Measurements from ENCODE around the gene FAM171A1.
"Not testable (repeated sequence)": the region's sequence is repeated elsewhere in the genome, so short reads cannot be mapped to it uniquely, and the experiment has no call there.

The FAM171A1 gene

DNA sequence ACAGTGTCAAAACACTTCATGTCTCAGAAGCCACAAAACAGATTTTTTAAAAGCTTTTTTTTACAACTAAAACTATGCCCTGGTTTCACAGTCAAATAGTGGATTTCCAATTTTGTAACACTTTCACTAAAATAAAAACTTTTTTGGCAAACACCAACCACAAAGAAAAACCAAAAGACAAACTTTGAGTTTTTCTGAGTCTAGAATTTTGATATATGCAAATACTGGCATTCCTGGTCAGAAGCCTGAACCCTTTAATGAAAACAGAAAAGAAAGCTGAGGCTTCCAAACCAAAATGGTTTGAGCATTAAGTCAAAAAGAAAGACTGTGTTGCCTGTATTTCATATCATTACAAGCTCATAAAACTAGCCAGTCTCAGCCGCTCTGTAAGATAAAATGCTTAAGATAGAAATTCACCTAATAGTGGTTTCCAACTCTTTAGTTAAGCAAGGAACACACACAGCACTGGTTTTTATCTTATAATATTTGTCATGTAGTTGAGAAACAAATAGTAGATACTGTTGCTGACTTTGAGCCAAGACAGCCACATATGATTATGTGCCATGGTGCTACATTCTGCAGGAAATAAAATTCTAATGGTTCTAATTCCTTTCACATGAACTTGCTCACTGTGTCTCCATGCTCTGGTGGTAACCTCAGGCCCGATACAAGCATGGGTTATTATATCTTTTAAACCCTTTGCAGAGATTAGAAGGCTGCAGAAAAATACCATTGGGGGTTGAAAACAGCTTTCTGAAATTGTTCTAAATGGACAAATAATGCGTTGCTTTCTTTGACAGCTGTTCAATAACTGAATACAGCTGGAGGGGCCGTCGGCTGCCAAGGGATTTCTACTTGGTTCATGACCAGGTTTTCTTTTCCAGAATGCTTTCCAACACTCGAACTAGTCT, 49.4 kb downstream of the FAM171A1 start:
- no peak for DNase-seq (ENCODE audit: low read depth in 2 of 3, low spot score in 1 of 3)

DNA sequence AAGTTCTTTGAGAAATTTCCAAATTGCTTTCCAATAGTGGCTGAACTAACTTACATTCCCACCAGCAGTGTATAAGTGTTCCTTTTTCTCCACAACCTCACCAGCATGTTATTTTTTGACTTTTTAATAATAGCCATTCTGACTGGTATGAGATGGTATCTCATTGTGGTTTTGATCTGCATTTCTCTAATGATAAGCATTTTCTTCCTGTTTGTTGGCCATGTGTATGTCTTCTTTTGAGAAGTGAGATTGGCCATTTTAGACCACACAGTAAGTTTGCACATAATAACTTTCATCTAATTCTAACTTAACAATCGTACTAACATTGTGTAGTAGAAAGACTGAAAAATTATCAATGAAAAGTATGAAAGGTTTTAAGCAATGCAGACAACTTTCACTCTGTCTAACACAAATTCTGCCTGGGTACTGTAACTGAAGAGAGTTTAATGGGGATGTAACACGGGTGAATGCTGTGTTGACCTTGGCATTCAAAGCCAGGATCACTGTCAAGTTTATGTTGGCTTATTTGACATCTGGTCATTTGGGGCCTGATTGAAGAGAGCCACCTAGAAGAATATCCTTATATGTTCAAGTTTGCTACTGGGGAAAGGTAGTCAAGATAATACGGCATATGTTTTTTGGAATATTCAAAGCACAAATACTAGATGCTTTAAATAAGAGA, 50.4 kb downstream of the FAM171A1 start:
- no peak for DNase-seq (ENCODE audit: low read depth in 2 of 3, low spot score in 1 of 3)

DNA sequence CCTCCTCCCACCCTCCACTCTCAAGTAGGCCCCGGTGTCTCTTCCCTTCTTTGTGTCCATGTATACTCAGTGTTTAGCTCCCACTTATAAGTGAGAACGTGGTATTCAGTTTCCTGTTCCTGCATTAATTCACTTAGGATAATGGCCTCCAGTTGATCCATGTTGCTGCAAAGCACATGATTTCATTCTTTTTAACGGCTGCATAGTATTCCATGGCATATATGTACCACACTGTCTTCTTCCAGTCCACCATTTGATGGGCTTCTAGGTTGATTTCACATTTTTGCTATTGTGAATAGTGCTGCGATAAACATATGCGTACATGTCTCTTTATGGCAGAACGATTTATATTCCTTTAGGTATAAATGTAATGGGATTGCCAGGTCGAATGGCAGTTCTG, 51.0 kb downstream of the FAM171A1 start:
- no peak for DNase-seq (ENCODE audit: low read depth in 2 of 3, low spot score in 1 of 3)

DNA sequence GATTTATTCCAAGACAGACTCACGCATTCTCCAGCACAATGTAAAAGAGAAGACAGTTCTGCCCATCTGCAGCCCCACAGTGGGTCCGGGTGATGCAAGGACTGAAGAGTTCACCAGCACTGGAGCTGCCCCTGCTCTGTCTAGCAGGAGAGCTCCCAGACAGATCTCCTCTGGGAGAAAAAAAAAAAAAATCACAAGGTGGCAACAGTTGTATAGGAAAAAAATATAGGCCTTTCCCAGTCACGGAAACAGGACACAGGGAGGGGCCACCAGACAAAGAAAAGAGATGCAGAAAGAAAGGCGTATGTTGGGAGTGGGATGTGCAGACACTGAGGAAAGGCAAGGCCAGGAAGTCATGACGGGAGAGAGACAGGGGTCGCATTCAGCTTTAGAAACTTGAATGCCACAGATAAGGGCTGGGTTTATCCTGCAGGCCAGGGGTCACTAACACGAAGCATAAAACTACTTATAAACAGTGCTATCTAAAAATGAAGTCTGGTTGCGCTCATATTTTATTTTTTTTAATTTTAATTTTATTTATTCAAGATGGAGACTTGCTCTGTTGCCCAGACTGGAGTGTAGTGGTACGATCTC, 54.1 kb downstream of the FAM171A1 start:
- no peak for DNase-seq (ENCODE audit: low read depth in 2 of 3, low spot score in 1 of 3)

DNA sequence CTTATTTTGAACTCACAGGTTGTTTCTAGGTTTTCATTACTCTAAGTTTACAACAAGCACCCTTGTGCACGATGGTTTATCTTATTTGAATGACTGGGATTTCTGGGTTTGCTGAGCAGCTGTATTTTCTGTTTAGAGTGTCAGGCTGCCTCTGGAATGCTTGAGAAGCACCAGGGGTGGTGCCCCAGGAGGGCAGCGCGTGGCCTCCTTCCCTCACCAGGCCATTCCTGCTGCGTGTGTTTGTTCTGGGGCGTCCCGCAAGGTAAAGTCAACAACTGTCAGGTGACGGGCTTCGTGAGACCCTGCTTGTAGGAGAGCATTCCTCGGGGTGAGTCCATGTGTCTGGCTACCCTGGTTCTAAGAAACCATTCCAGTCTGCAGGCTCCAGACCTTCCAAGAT, 54.9 kb downstream of the FAM171A1 start:
- DNase-seq (ENCODE audit: low read depth in 2 of 3, low spot score in 1 of 3): no peak

DNA sequence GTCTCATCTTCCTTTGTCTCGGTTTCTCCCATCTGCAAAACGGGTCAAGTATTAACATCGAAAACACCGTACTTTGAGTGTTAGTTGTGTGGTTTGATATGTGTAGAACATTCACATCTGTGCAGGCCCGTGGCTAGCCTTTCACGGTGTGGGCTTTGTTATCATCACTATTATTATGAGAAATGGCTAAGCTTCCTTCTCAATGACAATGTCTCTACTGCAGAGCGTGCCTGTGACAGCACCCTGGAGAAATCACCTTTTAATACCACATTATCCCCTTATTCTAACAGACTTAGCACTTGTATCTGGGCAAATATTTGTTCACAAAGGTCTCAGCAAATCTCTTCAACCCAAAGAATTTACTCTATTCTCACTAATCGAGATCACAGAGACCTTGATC, 55.8 kb downstream of the FAM171A1 start:
- no peak for DNase-seq (ENCODE audit: low read depth in 2 of 3, low spot score in 1 of 3)

DNA sequence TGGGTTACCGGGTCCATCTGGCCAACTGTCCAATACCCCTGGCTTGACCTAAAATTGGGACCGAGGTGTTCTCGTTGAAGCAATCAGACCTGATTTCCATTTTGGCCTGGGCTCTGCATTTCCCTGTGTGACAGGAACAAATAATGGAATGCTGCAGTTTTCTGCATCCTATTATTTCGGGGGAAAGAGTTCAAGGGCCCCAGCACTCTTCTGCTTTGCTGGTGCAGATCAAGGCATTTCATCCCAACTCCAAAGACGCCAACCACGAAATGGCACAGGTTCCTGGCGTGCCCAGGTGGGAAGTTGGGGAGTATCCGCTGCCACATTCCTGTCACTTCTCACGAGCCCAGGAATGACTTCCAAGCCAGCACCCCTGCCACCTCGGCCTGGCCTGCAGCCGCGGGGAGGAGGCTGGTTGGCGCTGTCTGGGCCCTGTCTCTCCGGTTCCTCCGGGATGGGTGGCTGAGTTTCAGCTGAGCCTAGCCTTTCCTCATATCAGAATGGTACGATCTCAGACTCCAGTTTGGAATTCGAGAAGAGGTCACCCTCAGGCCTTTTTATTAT, 56.5 kb downstream of the FAM171A1 start:
- DNase-seq (ENCODE audit: low read depth in 2 of 3, low spot score in 1 of 3): no peak

DNA sequence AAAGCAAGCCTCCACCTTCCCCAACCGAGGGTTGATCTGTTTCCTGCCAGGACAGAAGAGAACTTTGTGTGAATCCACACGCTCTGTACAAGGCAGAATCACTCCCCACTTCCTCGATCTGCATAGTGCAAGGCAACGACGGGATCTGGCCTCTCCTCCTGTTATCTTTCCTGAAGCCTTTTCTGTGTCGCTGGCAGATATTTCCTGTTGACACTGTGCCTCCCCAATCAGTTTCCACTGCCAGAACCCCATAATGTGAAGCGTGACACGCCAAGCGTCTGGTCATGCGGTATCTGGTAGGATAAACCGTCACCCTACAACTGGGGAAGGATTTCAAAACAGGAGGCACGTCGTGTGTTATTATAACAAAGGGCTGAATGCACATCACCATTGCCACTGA, 57.2 kb downstream of the FAM171A1 start:
- no peak for DNase-seq (ENCODE audit: low read depth in 2 of 3, low spot score in 1 of 3)

DNA sequence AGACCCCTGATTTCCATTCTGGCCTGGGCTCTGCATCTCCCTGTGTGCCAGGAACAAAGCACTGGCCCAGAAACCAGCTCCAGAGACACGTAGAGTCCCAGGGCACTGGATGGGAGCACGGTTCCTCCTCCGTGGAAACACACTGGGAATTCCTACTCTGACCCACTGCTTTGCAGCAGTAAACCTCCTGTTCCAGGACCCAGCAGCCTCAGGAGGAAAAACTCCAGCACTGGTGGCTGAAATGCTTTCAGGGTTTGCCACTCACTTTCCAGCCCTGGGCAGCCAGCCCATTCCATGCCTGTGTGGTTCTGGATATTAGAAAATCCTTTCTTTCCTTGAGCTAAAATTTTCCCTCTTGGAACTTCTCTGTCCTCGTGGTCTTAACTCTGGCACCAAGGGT, 58.0 kb downstream of the FAM171A1 start:
- DNase-seq (ENCODE audit: low read depth in 2 of 3, low spot score in 1 of 3): no peak

DNA sequence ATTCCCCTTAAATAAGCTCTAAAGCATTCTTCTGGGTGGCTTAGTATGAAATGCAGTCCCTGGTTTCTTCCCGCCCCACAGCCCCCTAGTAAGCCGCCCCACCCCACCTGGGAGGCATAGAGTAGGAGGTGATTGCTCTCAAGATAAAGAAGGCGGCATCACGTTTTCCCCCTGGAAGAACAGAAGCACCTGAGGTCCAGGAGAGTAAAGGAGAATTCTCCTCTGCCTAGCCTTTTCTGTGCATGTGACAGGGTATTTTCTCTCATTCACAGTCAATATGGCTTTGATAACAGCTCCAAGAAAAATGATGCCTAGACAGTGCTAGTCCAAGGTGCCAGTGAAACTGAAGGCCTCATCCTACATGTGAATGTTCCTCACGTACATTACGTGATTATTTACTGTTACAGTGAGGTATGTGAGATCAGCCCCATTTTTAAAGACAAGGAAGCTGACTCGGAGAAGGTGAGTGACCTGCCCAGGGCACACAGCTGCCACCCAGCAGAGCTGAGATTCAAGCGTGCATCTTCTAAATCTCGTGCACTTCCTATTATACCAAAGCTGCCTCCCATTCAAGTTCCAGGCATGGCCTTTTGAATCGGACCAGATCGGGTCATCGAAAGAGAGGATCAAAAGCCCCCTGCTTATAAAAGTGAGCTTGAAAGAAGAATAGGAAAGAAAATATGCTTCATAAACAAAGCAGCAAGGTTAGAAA, 59.4 kb downstream of the FAM171A1 start:
- DNase-seq (ENCODE audit: low read depth in 2 of 3, low spot score in 1 of 3): no peak

DNA sequence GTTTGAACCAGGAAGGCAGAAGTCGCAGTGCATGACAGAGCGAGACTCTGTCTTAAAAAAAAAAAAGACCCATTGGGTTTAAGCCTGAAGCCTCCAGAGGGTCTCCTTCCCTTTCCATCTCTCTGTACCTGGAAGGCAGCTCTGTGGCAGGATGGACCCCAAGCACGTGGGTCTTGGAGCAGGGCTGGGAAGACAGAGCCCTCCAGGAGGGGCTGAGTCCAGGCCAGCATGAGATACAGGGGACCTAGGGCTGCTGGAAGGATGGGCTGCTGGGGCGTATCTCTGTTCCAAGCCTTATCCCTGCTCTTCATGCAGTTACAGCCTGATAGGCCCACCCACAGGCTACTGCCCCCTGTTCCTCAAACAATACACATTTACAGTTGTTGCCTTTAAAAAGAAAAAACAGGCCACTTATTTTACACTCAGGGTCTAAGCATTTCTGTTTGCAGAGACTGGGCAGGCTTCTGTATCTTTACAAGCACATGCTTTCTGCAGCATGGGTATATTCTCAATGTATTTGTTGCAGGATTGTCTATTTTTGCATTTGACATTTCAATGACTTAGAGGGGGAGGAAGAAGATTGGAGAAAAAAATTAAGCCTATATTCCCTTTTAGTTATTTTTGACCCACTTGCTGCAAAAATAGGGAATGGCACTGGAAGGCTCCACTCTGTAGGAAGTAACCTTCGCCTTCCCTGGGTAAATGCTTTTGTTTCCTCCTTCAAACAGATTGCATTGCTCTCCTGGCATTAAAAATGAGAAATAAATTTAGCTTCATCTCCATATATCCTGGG, 60.1 kb downstream of the FAM171A1 start:
- DNase-seq (ENCODE audit: low read depth in 2 of 3, low spot score in 1 of 3): no peak

DNA sequence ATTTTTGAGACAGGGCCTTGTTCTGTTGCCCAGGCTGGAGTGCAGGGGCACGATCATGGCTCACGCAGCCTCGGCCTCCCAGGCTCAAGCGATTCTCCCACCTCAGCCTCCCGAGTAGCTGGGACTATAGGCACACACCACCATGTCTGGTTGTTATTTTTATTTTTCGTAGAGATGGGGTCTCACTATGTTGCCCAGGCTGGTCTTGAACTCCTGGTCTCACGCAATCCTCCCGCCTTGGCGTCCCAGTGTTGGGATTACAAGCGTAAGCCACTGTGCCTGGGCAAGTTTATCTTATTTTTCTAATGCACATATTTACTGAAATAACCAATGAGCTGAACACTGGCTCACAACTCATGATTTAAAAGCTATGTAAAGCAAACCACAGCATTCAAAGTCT, 61.9 kb downstream of the FAM171A1 start:
- DNase-seq (ENCODE audit: low read depth in 2 of 3, low spot score in 1 of 3): no peak

DNA sequence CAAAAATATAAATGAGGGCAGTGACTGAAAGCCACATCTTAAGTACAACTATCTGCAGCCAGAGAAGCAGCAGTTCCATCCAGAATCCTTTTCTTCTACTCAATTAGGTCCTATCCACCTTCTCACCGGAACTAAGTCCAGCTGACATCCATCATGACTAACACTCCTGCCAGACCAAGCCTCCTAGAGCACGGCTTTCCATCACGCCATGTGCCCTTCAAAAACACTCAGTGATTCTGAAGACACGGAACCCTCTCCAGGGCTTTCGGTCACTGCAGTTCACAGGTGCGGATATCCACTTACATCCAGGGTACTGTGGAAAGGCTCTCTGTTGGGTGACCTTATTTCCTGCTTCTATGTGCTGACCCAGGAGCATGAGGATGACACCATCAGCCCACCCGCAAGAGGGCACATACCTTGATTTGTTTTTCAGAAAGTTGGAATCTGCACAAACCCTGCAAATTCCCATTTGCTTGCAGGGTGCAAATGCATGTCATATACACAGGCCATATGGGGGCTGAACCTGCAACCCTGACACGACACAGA, 64.3 kb downstream of the FAM171A1 start:
- no peak for DNase-seq (ENCODE audit: low read depth in 2 of 3, low spot score in 1 of 3)

DNA sequence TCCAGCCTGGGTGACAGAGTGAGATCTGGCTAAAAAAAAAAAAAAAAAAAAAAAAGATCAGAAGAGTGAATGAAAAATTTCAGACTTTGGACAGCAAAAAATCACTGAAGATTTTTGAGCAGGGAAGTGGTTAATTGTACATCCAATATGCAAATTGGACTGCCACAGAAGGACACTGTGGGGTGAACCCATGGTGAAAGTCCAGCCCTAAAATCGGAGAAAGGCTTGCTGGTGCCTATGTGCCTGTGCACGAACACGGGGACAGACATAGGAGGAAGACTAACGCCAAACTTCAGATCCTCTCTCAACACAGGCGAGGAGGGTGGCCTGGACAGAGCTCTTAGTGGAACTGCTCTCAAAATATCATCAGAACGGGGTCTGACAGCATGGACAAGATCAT, 65.5 kb downstream of the FAM171A1 start:
- DNase-seq (ENCODE audit: low read depth in 2 of 3, low spot score in 1 of 3): no peak

DNA sequence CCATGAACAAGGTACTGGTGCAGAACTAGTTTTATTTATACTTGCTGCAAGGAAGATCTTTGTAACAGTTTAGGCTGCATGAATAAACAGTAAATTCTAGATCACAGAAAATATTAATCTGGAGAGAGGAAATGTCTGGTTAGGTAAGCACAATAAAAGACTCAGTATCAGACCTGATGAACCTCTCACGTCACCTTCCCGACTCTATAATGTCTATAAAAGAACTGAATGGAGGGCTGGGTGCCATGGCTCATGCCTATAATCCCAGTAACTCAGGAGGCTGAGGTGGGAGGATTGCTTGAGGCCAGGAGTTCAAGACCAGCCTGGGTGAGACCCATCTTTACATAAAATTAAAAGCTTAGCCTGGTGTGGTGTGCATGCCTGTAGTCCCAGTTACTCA, 65.9 kb downstream of the FAM171A1 start:
- no peak for DNase-seq (ENCODE audit: low read depth in 2 of 3, low spot score in 1 of 3)

DNA sequence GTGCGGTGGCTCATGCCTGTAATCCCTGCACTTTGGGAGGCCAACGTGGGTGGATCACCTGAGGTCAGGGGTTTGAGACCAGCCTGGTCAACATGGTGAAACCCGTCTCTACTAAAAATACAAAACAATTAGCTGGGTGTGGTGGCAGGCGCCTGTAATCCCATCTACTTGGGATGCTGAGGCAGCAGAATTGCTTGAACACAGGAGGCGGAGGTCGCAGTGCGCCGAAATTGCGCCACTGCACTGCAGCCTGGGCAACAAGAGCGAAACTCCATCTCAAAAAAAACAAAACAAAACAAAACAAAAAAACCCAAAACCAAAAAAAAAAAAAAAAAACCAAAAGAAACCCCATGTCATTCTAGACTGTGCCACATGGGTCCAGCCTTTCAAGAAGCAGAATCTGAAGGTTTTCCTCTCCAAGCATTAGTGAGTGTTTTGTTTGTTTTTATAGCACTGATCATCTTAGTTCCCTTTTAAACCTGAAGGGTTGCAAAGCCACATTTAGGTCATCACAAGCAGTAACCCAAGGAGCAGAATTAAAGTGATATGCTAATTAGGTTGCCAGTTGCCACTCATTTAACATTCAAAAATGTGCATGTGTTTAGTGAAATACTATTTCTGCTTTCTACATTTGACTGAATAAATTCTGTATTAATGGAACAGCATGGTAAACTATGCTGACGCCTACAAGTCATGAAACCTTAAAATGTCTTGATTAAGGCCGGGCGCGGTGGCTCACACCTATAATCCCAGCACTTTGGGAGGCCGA, 68.7 kb downstream of the FAM171A1 start:
- DNase-seq (ENCODE audit: low read depth in 2 of 3, low spot score in 1 of 3): not testable (repeated sequence)

DNA sequence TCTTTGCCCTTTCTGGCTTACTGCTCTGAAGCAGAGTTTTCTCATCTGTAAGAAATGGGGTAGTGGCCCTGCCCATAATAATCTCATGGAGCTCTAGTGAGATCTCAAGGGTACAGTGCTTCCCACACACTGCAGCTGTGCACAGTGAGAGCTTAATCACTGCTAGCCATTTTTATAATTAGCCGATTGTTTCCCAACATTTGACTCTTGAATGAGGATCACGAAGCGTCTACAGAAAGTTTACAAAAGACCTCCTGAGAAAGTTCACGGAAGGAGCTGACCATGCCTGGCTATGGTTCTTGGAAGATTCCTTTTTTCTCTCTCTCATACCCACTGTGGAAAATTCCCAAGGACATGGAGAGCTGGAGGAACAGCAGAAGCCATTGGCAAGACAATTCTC, 70.4 kb downstream of the FAM171A1 start:
- no peak for DNase-seq (ENCODE audit: low read depth in 2 of 3, low spot score in 1 of 3)

DNA sequence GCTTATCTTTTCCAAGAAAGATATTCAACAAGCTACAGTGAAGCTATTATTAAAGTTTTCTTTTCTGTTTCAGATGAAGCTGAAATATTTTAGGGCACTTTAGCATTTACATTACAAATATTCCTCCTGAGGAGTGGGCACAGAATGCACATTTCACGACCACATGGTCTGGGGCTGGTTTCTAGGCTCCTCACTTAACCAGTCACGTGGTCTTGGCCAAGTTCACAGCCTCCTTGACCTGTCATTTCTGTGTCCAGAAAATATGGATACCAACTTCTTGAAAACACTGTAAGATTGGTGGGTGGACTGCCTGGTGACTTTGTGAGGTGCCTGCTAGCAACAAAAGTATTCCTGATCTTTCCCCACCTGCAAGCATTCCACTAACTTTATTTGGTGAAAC, 70.9 kb downstream of the FAM171A1 start:
- no peak for DNase-seq (ENCODE audit: low read depth in 2 of 3, low spot score in 1 of 3)

DNA sequence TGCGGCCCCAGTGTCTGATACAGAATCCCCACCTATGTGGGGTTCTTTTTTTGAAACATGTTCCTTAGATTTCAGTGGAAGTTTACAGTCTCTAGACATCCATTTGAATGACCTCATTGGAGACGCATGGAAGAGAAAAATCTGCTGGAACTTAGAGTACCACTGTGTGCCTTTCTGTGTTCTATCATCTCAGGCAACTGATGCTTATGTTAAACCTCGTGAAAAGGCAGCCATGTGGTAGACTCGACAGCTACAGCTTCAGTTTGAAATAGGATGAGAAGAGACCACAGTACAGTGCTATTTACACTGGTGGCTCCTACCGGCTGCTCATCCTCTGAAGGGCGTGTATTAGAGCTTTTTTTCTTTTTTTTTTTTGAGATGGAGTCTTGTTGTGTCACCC, 74.4 kb downstream of the FAM171A1 start:
- DNase-seq (ENCODE audit: low read depth in 2 of 3, low spot score in 1 of 3): no peak
